GM04504 (cell line): ENCODE data around the gene LARGE2.
"Not testable (repeated sequence)": the region's sequence is repeated elsewhere in the genome, so short reads cannot be mapped to it uniquely, and the experiment has no call there.

Experiments
- DNase-seq: peaks from one replicate; pipeline ENCODE4 v3.0.0-alpha.2; 2012; ENCODE audit warnings: low read depth

LARGE2 gene

DNA sequence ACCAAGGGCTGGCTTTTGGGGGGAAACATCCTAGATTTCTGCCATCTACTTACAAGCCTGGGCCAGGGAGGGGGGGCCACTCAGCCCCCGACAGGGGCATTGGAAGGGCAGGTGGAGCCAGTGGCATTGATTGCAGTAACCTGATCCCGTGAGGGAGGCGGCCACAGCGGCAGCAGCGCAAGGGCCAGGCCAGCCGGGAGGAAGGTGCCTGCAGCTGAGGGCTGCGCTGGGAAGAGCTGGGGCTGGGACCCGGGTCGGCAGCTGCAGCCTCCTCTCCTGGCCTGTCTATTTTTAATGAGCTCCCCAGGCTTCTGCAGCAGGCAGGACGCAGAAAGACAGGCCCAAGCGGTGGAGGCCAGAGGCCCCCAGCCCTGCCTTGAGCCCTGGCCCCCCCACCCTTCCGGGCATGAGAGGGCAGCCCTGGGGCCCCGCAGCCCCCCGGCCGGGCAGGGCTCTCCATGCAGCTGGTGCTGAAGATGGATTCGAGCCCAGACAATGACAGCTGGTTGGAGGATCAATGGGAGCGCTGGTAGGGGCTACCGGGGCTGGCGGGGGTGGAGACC lies 26.0 kb upstream of the LARGE2 start:
- no peak for DNase-seq

DNA sequence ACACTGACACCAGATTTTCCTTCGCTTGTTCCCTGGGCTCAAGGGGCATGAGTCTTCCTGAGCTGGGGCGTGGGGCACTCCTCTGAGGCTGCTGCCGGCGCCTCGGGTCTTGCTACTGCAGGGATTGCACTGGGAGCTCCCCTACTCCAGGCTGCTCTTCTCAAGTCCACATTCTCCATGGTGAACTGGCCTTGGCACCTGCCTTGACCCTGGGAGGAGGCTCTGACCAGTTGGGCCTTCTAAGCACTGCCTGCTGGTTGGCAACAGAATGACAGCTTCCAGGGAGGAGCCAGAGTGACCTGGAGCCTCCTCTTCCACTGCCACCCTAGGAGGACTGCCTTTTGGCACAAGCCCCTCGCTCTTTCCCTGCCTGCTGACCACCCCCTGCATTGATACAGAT lies 24.9 kb upstream of the LARGE2 start:
- DNase-seq = no peak

DNA sequence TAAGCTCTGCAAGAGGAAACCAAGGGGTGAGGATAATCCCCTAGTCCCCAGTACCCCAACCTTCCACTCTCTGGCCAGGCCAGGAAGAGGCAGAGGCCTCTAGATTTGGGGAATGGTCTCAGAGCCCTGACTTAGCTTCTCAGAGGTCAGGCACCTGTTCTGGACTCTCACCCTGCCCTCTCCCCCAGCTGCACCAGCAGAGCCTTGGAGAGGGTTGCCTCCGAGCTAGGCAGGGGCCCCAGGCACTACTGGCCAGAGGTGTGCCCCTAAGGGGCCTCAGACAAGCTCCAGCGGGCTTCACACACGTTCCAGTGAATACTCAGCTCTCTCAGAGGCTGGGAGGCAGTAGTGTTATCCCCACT lies 23.4 kb upstream of the LARGE2 start:
- no peak for DNase-seq

DNA sequence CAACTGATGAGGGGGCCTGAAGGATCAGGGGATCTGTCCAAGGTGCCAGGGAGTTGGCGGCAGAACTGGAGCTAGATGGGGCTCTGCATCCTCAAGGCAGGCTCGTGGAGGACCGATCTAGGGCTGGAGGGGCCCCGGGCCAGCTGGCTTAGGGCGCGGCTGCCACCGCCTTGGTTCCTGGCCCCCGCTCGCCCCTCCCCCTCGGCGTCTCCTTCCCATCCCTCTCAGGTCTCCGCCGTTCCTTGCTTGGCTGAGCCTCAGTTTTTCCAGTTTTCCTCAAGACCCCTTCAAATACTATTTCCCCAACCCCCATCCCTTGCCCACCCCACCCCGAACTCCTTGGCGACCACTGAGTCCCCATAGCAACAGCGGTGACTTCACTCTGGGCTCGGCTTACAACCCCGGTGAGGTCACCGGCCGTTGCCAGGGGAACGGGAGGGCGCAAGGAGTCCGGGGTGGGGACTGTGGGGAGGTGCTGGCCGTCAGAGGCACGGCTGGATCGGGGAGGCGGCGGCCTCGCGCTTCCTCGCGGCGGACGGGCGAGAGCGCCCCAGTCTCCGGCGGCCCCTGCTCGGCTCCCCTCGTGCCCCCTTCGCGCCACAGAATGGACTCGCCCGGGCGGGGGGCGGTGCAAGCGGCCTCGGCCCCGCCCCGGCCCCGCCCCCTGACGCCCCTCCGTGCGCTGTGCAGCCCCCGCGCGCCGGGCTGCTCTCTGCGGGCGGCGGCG lies 22.8 kb upstream of the LARGE2 start:
- DNase-seq = peak; percentile 70

DNA sequence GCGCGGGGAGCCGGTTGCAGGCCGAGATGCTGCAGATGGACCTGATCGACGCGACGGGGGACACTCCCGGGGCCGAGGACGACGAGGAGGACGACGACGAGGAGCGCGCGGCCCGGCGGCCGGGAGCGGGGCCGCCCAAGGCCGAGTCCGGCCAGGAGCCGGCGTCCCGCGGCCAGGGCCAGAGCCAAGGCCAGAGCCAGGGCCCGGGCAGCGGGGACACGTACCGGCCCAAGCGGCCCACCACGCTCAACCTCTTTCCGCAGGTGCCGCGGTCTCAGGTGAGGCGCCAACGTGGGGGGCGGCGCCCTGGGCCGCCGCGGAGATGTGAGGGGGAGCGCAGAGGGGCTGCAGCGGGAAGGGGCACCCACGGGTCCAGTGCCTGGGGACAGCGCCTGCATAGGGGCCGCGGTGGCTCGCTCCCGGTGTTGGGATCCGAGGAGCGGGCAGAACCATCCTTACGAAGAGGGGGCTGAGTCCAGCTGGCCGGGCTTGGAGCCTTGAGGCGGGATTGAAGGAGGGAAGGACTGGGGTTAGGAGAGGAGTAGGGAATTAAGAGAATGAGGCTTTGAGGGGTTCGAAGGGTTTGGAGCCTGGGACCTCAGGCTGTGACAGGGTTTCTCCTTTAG lies 22.2 kb upstream of the LARGE2 start:
- DNase-seq = not testable (repeated sequence)

DNA sequence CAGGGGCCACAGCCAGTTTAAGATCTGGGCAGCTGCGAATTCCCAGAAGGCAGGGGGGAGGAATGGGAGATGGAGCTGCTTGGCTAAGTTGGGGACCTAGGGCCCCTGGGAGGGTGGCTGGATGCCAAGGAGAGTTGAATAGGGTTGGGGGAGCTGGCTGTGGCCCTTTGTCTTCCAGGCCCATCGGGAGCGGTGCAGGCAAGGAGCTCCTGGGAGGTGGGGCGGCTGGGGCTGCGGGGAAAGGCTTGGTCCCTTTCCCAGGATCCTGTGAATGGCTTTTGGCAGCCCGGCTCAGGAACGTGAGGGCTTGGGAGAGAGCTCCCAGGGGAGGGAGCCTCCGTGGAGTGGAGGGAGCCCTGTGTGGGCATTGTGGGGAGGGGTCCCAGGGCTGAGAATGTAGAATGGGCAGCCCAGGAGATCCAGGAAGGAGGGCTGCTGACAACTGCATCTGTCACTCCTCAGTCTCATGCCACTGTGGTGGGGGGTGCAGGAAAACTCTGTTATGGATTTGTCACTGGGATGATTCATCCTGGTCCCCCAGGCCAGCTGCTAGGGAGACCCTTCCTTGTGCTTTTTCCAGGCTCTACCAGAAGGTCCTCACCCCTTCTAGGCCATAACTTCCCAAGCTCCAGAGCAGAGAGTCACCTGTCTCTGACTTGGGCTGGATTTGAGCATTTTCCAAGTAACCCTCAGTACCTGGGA lies 21.4 kb upstream of the LARGE2 start:
- no peak for DNase-seq

DNA sequence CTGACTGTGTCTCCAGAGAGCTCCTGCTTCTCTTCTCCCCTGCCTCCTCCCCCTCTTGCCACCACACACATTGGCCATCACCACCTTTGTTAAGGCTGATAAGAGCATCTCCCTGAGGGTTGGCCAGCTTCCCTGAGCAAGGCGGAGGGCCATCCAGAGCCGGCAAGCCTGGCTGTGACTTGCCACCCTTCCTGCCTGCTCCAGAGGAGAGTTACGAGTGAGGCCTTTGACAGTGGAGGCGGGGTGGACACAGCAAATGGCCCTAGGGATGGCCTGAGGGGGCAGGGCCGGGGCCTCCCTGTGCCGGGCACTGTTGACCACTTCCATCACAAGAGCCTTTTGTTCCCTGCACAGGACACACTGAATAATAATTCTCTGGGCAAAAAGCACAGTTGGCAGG lies 20.8 kb upstream of the LARGE2 start:
- no peak for DNase-seq

DNA sequence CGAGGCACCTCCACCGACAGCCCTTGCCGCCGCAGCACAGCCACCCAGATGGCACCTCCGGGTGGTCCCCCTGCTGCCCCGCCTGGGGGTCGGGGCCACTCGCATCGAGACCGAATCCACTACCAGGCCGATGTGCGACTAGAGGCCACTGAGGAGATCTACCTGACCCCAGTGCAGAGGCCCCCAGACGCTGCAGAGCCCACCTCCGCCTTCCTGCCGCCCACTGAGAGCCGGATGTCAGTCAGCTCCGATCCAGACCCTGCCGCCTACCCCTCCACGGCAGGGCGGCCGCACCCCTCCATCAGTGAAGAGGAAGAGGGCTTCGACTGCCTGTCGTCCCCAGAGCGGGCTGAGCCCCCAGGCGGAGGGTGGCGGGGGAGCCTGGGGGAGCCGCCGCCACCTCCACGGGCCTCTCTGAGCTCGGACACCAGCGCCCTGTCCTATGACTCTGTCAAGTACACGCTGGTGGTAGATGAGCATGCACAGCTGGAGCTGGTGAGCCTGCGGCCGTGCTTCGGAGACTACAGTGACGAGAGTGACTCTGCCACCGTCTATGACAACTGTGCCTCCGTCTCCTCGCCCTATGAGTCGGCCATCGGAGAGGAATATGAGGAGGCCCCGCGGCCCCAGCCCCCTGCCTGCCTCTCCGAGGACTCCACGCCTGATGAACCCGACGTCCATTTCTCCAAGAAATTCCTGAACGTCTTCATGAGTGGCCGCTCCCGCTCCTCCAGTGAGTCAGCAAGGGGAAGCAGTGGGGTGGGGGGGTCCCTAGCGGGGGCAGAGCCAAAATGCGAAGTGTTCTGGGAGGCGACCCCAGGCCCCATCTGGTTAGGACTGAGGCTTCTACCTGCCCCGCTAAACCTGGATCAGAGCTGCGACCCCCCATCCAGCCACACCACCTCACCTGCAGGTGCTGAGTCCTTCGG lies 19.7 kb upstream of the LARGE2 start:
- DNase-seq = no peak

DNA sequence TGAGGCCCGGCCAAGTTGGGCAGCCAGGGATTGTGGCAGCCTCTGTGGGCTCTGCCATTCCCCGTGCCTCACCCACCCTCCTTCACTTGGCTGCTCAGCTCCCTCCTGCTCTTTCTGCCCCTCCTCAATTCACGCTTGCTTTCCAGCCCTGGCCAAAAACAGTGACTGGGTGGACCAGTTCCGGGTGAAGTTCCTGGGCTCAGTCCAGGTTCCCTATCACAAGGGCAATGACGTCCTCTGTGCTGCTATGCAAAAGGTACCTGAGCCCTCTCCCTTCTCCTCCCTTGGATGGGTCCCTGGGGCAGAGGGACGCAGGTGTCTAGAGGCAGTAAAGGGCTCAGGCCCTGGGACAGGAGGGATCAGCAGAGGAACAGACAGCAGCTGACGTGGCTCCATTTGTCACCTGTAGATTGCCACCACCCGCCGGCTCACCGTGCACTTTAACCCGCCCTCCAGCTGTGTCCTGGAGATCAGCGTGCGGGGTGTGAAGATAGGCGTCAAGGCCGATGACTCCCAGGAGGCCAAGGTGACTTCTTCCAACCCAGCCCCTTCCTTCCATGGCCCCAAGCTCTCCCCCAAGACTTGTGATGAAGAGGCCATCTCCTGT lies 18.0 kb upstream of the LARGE2 start:
- no peak for DNase-seq

DNA sequence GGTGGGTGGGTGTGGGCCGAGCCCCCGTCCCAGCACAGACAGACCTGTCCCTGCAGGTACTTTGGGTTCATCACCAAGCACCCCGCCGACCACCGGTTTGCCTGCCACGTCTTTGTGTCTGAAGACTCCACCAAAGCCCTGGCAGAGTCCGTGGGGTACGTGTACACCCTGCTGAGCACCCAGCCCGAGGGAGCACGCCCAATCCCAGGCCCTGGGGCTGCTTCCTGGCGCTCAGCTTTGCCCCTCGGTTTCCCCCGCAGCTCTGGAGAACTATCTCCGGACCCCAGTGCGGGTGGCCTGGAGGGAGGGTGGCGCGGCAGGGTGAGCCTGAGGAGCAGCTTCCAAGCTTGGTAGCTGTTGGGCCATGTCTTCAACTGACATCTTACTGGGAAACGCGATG lies 17.4 kb upstream of the LARGE2 start:
- no peak for DNase-seq

DNA sequence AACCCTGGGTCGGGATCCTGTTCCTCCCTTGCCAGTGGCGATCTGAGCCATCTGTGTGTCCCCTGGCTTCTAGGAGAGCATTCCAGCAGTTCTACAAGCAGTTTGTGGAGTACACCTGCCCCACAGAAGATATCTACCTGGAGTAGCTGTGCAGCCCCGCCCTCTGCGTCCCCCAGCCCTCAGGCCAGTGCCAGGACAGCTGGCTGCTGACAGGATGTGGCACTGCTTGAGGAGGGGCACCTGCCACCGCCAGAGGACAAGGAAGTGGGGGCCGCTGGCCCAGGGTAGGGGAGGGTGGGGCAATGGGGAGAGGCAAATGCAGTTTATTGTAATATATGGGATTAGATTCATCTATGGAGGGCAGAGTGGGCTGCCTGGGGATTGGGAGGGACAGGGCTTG lies 16.9 kb upstream of the LARGE2 start:
- DNase-seq = not testable (repeated sequence)

DNA sequence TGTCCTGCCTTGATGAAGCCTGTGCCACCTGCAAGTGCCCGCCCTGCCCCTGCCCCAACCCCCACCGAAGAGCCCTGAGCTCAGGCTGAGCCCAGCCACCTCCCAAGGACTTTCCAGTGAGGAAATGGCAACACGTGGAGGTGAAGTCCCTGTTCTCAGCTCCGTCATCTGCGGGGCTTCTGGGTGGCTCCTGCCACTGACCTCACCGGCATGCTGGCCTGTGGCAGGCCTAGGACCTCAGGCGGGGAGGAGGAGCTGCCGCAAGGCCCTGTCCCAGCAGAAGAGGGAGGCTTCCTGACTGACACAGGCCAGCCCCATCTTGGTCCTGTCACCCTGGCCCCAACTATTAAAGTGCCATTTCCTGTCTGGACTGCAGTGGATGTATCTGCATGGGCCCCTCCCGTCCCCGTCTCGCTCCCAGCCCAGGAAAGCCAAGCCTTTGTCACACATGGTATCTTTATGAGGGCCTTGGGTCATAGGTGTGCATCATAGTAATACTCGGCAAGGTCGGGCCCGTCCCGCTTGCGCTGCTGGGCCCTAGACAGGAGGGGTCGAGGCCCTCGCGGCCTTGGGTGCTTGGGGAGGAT lies 16.3 kb upstream of the LARGE2 start:
- no peak for DNase-seq

DNA sequence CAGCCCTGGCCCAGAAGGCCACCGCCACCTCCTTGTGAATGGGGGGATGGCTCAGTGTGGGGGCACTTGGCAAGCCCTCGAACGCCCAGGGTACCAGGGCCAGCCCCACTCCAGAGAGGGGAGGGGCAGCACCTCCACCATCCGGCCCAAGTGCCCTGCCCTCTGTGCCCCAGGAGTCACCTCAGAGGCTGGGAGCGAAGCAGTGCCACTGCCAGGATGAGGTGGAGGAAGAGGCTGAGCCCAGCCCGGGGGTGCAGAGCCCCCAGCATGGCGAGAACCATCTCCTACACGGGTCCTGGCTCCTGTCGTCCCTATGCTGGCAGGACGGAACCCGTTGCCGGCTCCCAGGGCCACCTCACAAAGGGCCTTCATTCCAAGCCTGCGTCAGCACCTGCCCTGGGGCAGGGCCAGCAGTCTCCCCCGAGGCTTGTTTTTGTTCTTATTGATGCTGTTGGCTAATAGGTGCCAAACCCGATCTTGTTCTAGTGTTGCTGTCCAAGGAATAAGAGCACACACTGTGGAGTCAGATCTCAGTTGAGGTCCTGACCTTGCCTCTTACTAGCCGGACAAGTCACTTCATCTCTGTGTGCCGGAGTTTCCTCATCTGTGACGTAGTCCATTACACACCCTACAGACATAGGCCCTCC lies 15.4 kb upstream of the LARGE2 start, which contains the start of gene FREY1:
FREY1 (minus strand) TSS at position 307 of the 647 bp plus-strand sequence; CDS start at position 281, 26 bp downstream.
- DNase-seq = no peak

DNA sequence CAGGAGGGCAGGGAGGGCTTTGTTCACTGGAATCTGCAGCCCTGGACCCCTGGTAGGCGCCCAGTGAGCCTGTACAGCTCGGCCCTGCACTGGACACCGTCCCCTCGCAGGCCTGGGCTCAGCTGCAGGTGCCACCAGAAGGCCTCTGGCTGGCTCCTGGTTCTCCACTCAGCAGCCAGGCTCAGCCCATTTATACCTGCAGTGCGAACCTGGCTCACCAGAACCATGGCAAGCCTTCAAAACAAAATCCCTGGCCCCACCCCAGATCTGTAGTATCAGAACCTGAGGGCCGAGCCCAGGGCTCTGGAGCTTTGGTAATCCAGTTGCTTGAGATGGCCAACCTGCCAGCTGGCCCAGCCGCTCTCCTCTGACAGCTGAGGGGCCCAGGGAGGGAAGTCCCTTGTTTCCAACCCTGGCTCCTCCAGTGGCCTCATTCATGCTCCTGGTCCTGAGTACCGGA lies 14.5 kb upstream of the LARGE2 start:
- no peak for DNase-seq

DNA sequence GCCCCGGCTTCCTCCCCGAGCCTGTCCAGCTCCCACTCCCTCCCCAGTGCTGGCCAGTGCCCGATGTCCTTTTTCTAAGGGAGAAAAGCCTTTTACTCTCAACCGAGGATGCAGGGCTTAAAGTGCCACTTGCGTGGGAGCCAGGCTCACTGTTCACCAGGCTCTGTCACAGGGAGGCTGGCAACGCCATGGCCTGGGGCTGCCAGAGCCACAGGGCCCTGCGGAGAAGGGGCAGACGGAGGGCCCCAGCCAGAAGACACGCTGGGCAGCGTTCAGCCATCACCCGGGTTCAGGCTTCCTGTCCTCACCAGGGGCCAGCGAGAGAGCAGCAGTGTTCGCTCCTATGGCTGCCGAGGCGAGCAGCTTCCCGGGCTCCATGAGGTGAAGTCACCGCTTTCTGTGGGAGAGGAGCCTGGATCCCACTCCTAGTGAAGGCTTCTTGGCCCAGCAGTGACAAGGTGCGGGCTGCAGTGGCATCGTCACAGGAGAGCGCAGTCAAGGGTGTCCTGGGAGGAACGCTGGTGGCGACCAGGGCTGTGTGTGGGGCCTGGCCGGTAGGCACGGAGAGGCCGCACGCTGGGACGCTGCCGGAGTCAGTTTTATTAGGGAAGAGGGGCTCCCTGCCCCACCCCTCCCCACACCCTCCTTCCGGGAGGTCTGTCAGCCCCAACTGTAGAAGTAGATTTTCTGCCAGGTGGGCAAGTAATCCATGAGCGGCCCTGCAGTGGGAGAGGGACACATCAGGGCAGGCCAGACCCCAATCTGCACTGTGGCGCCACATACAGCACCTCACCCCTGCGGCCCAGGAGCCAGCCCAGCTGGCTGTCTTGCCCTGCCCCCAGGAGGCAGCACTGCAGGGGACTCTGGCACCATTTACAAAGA lies 12.6 kb upstream of the LARGE2 start:
- DNase-seq = no peak

DNA sequence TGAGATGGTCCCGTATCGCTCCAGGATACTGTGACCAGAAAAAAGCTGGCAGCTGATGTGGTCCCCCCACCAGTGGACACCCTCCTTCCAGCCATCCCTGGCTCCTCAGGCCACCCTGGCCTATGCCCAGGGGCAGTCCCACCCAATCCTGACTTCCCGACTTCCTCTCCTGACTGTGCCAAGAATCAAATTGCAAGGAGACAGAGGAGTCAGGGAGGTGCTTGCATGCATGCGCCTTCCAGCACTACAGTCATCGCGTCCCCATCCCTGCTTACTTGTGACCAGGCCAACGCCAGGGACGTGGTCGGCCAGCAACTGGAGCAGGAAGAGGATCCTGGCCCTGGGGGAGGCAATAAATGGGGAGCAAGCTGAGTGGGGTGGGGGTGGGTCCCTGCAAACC lies 11.8 kb upstream of the LARGE2 start:
- DNase-seq = no peak

DNA sequence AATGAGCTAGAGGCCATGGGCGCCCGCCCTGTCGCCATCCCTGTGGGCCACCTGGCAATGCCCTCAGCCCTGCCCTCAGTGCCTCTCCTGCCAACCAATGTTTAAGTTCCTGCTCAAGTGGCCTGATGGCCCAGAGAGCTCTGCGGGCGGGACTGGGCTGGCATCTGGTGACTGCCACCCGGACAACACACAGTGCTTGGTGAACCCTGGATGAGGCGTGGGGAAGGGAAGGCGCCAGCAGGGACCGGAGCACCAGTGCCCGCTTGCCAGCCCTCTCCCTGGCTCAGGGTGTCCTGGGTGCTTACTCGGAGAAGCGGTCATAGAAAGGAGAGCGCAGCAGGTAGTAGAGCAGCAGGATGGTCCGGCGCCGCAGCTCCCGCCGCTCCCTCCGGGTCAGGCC lies 8.9 kb upstream of the LARGE2 start:
- no peak for DNase-seq

DNA sequence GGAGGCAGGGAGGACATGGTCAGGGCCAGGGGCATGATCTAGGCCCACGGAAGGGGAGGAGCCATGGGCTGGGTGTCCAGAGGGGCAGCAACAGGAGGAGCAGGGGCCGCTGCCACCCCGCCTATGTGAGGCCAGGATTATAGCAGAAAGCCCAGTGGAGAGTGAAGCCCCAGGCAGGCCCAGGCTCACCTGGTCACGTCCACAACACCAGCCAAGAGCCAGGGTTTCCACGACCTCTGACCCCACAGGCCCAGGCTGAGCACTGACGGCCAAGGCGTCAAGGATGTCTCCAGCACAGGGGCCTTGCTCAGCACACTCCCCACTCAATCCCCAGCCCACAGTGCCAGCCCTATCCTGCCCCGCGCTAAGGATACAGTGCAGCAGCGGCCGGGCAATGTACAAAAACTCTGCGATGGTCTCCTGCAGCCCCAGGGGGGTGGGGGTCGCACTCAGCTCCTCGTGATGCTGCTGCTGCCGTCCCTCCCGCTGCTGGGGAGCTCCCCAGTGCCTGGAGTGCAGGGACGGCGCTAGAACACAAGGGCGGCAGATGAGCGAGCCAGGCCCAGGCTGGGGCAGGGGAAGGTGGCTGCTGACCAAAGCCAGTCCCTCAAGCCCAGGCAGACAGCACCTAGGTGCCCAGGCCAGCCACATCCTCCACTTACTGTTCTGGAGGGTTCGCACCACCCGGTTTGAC lies 8.4 kb upstream of the LARGE2 start:
- no peak for DNase-seq

DNA sequence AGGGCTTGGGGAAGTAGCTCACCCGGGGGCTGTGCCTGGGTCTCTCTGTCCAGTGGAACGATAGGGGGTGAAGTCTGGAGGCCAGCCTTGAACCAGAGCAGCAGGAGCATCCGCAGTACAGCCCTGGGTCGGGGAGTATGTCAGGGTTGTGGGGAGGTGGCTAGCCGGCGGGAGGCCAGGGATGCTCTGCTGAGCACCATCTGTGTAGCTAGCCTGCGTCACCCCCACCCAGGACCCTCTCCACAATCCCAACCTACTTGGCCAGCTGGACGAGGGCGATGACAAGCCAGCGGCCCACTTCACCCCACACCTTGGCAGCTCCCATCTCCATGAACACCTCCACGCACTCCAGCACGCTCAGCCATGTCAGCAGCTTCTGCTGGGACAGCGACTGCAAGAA lies 7.0 kb upstream of the LARGE2 start:
- DNase-seq = no peak
